IPS DF 4.7 (cell line): Measurements from ENCODE around the gene SNX11.

ENCODE experiments used
- DNase-seq: peaks from one replicate; pipeline ENCODE4 v3.0.0-alpha.2; 2013; ENCODE audit warnings: low spot score; ENCODE audit errors: extremely low read depth

SNX11 gene

GRCh38 chr17:48161127-48161905 is 53.8 kb downstream of the SNX11 start:
- no peak for DNase-seq

- no peak for DNase-seq
Observed at GRCh38 chr17:48162306-48162934, 54.9 kb downstream of the SNX11 start.

- DNase-seq: no peak
Observed at GRCh38 chr17:48162946-48163506, 55.5 kb downstream of the SNX11 start.

DNA sequence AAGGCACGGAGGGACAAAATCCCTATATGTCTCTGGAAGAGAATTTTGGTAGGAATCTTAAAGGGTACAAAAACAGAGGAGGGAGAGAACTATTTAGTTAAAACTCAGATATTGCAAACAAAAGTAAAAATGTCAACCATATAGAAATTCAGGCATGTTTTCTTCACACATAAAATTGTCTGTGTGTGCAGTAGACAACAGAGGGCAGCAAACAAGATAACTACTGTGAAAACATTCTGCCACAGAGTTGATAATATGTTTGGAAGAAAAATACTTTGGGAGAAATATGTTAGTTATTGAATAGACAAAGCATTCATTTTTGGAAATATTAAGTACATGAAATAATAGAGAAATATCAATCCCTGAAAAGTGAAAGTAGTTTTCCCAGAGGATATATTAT is 56.2 kb downstream of the SNX11 start:
- DNase-seq: no peak

DNA sequence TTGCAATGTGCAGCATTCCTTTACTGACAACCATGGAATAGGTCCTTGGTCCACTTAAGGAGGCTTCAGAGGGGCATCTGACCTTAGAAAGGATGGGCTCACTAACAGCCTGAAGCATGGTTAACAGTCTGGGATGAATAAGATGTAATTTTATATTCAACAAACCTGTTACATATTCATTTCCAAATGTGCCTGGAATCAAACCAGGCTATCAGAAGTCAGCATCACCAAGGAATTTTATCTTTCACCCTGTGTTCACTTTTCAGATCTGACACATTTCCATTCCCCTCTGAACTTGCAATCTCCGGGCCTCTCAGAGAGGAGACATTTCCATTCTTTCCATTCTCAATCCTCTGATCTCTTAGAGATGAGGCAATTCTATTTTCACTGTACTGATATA is 62.4 kb downstream of the SNX11 start:
- DNase-seq: no peak
